ENCODE data around the gene NUP210L. TPM values are rescaled to one million over a fixed set of nuclear protein-coding genes. Genes with fewer than 3 reads are reported as not detected.
"Not testable (repeated sequence)": the region's sequence is repeated elsewhere in the genome, so short reads cannot be mapped to it uniquely, and the experiment has no call there.

The NUP210L gene
- total RNA-seq, 5 donors from 2014 or later (not counting 1 experiment from before 2014, with no cell fraction given), result 0.10 to 0.35 (median 0.18) TPM

DNA sequence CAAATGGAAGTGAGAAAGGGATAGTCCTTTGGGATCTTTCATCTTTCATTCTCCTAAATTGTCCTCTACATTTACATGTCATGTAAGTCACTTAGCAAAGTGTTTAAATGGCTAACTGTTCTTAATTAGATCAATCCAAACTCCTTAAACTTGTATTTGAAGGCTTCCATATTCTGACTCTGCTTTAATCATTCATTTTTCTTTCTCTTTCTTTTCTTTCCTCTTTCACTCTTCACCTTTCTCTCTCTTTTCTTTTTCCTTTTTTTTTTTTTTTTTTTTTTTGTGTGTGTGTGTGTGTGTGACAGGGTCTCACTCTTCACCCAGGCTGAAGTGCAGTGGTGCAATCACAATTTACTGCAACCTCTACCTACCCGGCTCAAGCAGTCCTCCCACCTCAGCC lies 92.6 kb downstream of the NUP210L start:
- H3K27ac Mint-ChIP-seq, result no peak overlapping the region
- no CpG with 5 or more reads among the region's 1 CpG for WGBS (ENCODE audit: insufficient coverage)
- ATAC-seq (replicated peaks in 1 of 4) (no peak), DNase-seq (no peak)
- Histone ChIP-seq H3K27ac (ENCODE audit: low read length) (no peak overlapping the region), H3K27me3 (replicated peaks in 1 of 2; ENCODE audit: control insufficient read depth in 2 of 2, extremely low read depth in 1 of 2, insufficient read depth in 2 of 2, low read length in 1 of 2) (peaks cover 0 to 2% of the 10 kb centered on the region in 2 experiments), H3K9me3 (no peaks in the 10 kb centered on the region), H3K4me3 (ENCODE audit: control insufficient read depth in 1 of 2, extremely low read depth in 1 of 2, low read length in 1 of 2) (no peak overlapping the region), H3K4me1 (ENCODE audit: control insufficient read depth in 1 of 2, extremely low read depth in 1 of 2, insufficient read depth in 2 of 2, low read length in 2 of 2) (peaks cover 0 to 4% of the 10 kb centered on the region in 2 experiments), H3K36me3 (ENCODE audit: control insufficient read depth in 2 of 2, extremely low read depth in 1 of 2, insufficient read depth in 1 of 2, low read length in 1 of 2) (no peaks in the 10 kb centered on the region)
- H3K27me3 Mint-ChIP-seq, result peaks cover 2 to 14% of the 10 kb centered on the region in 2 donors
- H3K4me3 Mint-ChIP-seq, result no peak overlapping the region
- CTCF ChIA-PET, result no interaction called here
- H3K9me3 Mint-ChIP-seq, result no peaks in the 10 kb centered on the region
- peaks cover 0 to 3% (median 2%) of the 10 kb centered on the region in 3 donors for H3K4me1 Mint-ChIP-seq
- no peaks in the 10 kb centered on the region for H3K36me3 Mint-ChIP-seq
- POLR2A ChIA-PET, result no interaction called here

DNA sequence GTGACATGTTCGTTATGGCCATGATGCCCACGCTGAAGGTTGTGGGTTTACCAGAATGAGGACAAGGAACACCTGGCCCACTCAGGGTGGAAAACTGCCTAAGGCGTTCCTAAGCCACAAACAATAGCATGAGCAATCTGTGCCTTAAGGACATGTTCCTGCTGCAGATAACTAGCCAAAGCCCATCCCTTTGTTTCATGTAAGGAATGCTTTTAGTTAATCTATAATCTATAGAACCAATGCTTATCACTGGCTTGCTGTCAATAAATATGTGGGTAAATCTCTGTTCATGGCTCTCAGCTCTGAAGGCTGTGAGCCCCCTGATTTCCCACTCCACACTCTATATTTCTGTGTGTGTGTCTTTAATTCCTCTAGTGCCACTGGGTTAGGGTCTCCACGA lies 107.4 kb downstream of the NUP210L start:
- H3K4me3 ChIP-seq (ENCODE audit: control insufficient read depth in 1 of 2, extremely low read depth in 1 of 2, low read length in 1 of 2); H3K27ac ChIP-seq (ENCODE audit: low read length); H3K27ac Mint-ChIP-seq; CTCF ChIA-PET; H3K9me3 ChIP-seq; H3K4me1 ChIP-seq (ENCODE audit: control insufficient read depth in 1 of 2, extremely low read depth in 1 of 2, insufficient read depth in 2 of 2, low read length in 2 of 2); H3K36me3 ChIP-seq (ENCODE audit: control insufficient read depth in 2 of 2, extremely low read depth in 1 of 2, insufficient read depth in 1 of 2, low read length in 1 of 2); H3K4me1 Mint-ChIP-seq; H3K4me3 Mint-ChIP-seq; H3K27me3 ChIP-seq (replicated peaks in 1 of 2; ENCODE audit: control insufficient read depth in 2 of 2, extremely low read depth in 1 of 2, insufficient read depth in 2 of 2, low read length in 1 of 2); ATAC-seq (replicated peaks in 1 of 4); H3K9me3 Mint-ChIP-seq; DNase-seq; H3K36me3 Mint-ChIP-seq: not testable (repeated sequence)
- WGBS (ENCODE audit: insufficient coverage), result no CpG with 5 or more reads among the region's 4 CpGs
- peaks cover 11 to 16% of the 10 kb centered on the region in 2 donors for H3K27me3 Mint-ChIP-seq
- POLR2A ChIA-PET, result interaction anchor here in 1 of 2 donors (0.5 kb wide), 1 partner anchor 1073 kb away, joined by 3 read pairs; no protein-coding TSS in a partner anchor

DNA sequence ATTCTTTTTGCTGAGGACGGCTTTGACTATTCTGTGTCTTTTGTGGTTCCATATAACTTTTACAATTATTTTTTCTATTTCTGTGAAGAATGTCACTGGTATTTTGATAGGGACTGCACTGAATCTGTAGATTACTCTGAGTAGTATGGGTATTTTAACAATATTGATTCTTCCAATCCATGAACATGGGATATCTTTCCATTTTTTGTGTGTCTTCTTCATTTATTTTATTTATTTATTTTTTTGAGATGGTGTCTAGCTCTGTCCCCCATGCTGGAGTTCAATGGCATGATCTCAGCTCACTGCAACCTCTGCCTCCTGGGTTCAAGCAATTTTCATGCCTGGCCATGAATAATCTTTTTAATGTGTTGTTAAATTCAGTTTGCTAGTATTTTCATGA lies 121.2 kb downstream of the NUP210L start:
- H3K4me3 Mint-ChIP-seq; H3K36me3 Mint-ChIP-seq; POLR2A ChIA-PET; ATAC-seq (replicated peaks in 1 of 4); H3K4me1 ChIP-seq (ENCODE audit: control insufficient read depth in 1 of 2, extremely low read depth in 1 of 2, insufficient read depth in 2 of 2, low read length in 2 of 2); H3K9me3 ChIP-seq; H3K4me3 ChIP-seq (ENCODE audit: control insufficient read depth in 1 of 2, extremely low read depth in 1 of 2, low read length in 1 of 2); H3K27me3 ChIP-seq (replicated peaks in 1 of 2; ENCODE audit: control insufficient read depth in 2 of 2, extremely low read depth in 1 of 2, insufficient read depth in 2 of 2, low read length in 1 of 2); H3K27me3 Mint-ChIP-seq; DNase-seq; H3K9me3 Mint-ChIP-seq; H3K27ac ChIP-seq (ENCODE audit: low read length); H3K36me3 ChIP-seq (ENCODE audit: control insufficient read depth in 2 of 2, extremely low read depth in 1 of 2, insufficient read depth in 1 of 2, low read length in 1 of 2); CTCF ChIA-PET; H3K27ac Mint-ChIP-seq; H3K4me1 Mint-ChIP-seq: not testable (repeated sequence)
- WGBS (ENCODE audit: insufficient coverage), result no CpG with 5 or more reads among the region's 1 CpG

DNA sequence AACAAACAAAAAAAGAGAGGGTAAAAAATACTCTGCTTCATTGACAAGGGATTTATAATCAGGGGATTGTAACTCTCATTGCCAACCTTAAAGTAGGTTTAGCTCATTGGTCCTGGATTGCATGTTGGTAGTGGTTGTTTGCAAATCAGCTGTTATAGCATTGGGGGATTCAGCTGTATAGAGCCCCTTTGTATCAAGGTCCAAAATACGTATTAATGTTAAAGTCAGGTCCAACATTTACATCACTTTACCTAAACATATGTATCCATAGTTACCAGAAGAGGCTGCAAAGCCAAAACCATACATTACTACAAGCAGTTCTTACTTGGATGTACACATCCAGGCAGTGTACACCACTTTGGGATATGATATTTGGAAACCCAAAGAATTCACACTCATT lies 134.9 kb downstream of the NUP210L start:
- H3K4me3 Mint-ChIP-seq, result no peak overlapping the region
- H3K27ac Mint-ChIP-seq, result no peak overlapping the region
- no peaks in the 10 kb centered on the region for H3K36me3 ChIP-seq (ENCODE audit: control insufficient read depth in 2 of 2, extremely low read depth in 1 of 2, insufficient read depth in 1 of 2, low read length in 1 of 2)
- no peaks in the 10 kb centered on the region for H3K36me3 Mint-ChIP-seq
- CTCF ChIA-PET, result no interaction called here
- H3K4me3 ChIP-seq (ENCODE audit: control insufficient read depth in 1 of 2, extremely low read depth in 1 of 2, low read length in 1 of 2), result no peak overlapping the region
- DNase-seq (no peak), ATAC-seq (replicated peaks in 1 of 4) (no peak)
- no peaks in the 10 kb centered on the region for H3K9me3 ChIP-seq
- no peaks in the 10 kb centered on the region for H3K4me1 Mint-ChIP-seq
- no peaks in the 10 kb centered on the region for H3K9me3 Mint-ChIP-seq
- WGBS (ENCODE audit: insufficient coverage), result no CpG with 5 or more reads among the region's 1 CpG
- H3K4me1 ChIP-seq (ENCODE audit: control insufficient read depth in 1 of 2, extremely low read depth in 1 of 2, insufficient read depth in 2 of 2, low read length in 2 of 2), result no peaks in the 10 kb centered on the region
- POLR2A ChIA-PET, result no interaction called here
- H3K27me3 Mint-ChIP-seq, result no peaks in the 10 kb centered on the region
- H3K27me3 ChIP-seq (replicated peaks in 1 of 2; ENCODE audit: control insufficient read depth in 2 of 2, extremely low read depth in 1 of 2, insufficient read depth in 2 of 2, low read length in 1 of 2), result no peaks in the 10 kb centered on the region
- H3K27ac ChIP-seq (ENCODE audit: low read length), result no peak overlapping the region

DNA sequence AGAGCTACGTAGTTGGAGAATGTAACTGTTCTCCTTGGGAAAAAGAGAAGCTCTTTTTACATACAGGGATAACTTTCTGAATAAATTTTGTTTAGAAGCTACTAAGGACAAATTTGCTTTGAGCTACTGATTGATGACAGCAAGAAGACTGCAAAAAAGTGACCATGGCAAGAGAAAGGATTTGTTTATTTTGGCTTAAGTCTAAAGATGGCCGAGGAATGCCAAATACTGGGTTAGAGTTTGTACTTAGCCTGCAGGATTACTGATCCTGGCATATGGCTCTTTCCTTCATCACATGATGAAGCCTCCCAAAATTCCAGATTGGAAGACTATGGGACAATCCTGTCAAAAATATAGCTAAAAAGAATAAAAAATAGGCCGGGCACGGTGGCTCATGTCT lies 135.6 kb downstream of the NUP210L start:
- 100% methylated on average over 2 of the region's 4 CpGs for WGBS (ENCODE audit: insufficient coverage)
- no peaks in the 10 kb centered on the region for H3K27me3 Mint-ChIP-seq
- no peak overlapping the region for H3K4me3 Mint-ChIP-seq
- POLR2A ChIA-PET, result no interaction called here
- CTCF ChIA-PET, result no interaction called here
- Histone ChIP-seq H3K36me3 (ENCODE audit: control insufficient read depth in 2 of 2, extremely low read depth in 1 of 2, insufficient read depth in 1 of 2, low read length in 1 of 2) (no peaks in the 10 kb centered on the region), H3K27ac (ENCODE audit: low read length) (no peak overlapping the region), H3K4me3 (ENCODE audit: control insufficient read depth in 1 of 2, extremely low read depth in 1 of 2, low read length in 1 of 2) (no peak overlapping the region), H3K9me3 (no peaks in the 10 kb centered on the region), H3K27me3 (replicated peaks in 1 of 2; ENCODE audit: control insufficient read depth in 2 of 2, extremely low read depth in 1 of 2, insufficient read depth in 2 of 2, low read length in 1 of 2) (no peaks in the 10 kb centered on the region), H3K4me1 (ENCODE audit: control insufficient read depth in 1 of 2, extremely low read depth in 1 of 2, insufficient read depth in 2 of 2, low read length in 2 of 2) (no peaks in the 10 kb centered on the region)
- H3K9me3 Mint-ChIP-seq, result no peaks in the 10 kb centered on the region
- DNase-seq (no peak), ATAC-seq (replicated peaks in 1 of 4) (no peak)
- no peaks in the 10 kb centered on the region for H3K4me1 Mint-ChIP-seq
- H3K27ac Mint-ChIP-seq, result no peak overlapping the region
- no peaks in the 10 kb centered on the region for H3K36me3 Mint-ChIP-seq

DNA sequence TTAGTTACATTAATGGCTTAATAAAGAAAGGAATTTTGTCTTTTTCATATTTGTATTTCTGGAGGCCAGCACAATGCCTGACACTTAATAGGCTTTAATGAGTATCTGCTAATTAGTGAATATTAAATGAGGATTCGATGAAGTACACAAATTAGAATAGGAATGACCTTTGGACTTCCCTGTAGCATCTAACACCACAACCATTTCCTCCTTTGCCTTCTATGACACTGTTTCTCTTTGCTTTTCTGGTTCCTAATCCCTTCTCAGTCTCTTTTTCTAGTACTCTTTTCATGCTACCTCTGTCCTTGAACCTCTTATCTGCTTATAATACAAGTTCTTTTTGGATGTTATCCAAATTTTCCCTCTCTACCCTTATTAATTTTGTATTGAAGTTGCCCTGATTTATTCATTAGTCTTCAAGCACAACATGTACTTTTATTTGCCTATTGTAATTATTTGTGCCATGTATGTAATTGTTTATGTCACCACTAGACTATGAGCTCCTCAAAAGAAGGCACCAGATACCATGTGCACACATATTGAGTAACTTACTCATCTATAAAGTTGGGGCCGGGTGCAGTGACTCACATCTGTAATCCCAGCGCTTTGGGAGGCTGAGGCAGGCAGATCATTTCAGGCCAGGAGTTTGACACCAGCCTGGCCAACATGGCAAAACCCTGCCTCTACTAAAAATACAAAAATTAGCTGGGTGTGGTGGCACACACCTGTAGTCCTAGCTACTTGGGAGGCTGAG lies 140.5 kb downstream of the NUP210L start:
- Histone ChIP-seq H3K27ac (ENCODE audit: low read length) (no peak overlapping the region), H3K4me1 (ENCODE audit: control insufficient read depth in 1 of 2, extremely low read depth in 1 of 2, insufficient read depth in 2 of 2, low read length in 2 of 2) (no peaks in the 10 kb centered on the region), H3K4me3 (ENCODE audit: control insufficient read depth in 1 of 2, extremely low read depth in 1 of 2, low read length in 1 of 2) (no peak overlapping the region), H3K27me3 (replicated peaks in 1 of 2; ENCODE audit: control insufficient read depth in 2 of 2, extremely low read depth in 1 of 2, insufficient read depth in 2 of 2, low read length in 1 of 2) (peaks cover 0 to 4% of the 10 kb centered on the region in 2 experiments), H3K9me3 (no peaks in the 10 kb centered on the region), H3K36me3 (ENCODE audit: control insufficient read depth in 2 of 2, extremely low read depth in 1 of 2, insufficient read depth in 1 of 2, low read length in 1 of 2) (no peaks in the 10 kb centered on the region)
- Mint-ChIP-seq H3K36me3 (no peaks in the 10 kb centered on the region), H3K27ac (no peak overlapping the region), H3K4me1 (no peaks in the 10 kb centered on the region), H3K9me3 (no peaks in the 10 kb centered on the region), H3K27me3 (no peaks in the 10 kb centered on the region), H3K4me3 (no peak overlapping the region)
- DNase-seq, result no peak
- POLR2A ChIA-PET, result no interaction called here
- ATAC-seq (replicated peaks in 1 of 4), result no peak
- CTCF ChIA-PET, result no interaction called here
- WGBS (ENCODE audit: insufficient coverage), result no CpG with 5 or more reads among the region's 3 CpGs

DNA sequence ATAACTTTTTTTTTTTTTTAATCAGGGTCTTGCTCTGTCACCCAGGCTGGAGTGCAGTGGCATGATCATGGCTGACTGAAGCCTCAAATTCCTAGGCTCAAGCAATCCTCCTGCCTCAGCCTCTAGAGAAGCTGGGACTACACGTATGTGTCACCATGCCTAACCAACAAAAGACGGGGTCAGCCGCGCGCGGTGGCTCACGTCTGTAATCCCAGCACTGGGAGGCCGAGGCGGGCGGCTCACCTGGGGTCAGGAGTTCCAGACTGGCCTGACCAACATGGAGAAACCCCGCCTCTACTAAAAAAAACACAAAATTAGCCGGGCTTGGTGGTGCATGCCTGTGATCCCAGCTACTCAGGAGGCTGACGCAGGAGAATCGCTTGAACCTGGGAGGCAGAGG lies 142.3 kb downstream of the NUP210L start:
- H3K36me3 ChIP-seq (ENCODE audit: control insufficient read depth in 2 of 2, extremely low read depth in 1 of 2, insufficient read depth in 1 of 2, low read length in 1 of 2); H3K4me3 ChIP-seq (ENCODE audit: control insufficient read depth in 1 of 2, extremely low read depth in 1 of 2, low read length in 1 of 2); H3K27me3 Mint-ChIP-seq; H3K9me3 ChIP-seq; CTCF ChIA-PET; POLR2A ChIA-PET; H3K4me1 Mint-ChIP-seq; H3K27me3 ChIP-seq (replicated peaks in 1 of 2; ENCODE audit: control insufficient read depth in 2 of 2, extremely low read depth in 1 of 2, insufficient read depth in 2 of 2, low read length in 1 of 2); ATAC-seq (replicated peaks in 1 of 4); H3K9me3 Mint-ChIP-seq; H3K27ac ChIP-seq (ENCODE audit: low read length); DNase-seq; H3K27ac Mint-ChIP-seq; H3K4me1 ChIP-seq (ENCODE audit: control insufficient read depth in 1 of 2, extremely low read depth in 1 of 2, insufficient read depth in 2 of 2, low read length in 2 of 2); H3K4me3 Mint-ChIP-seq; H3K36me3 Mint-ChIP-seq: not testable (repeated sequence)
- WGBS (ENCODE audit: insufficient coverage), result 89% methylated on average over 12 of the region's 14 CpGs

Measured in T-cell (primary cell).